Large intestine (tissue), 3 donors: ENCODE results near the gene DPP10. TPM values are rescaled to one million over a fixed set of nuclear protein-coding genes. Genes with fewer than 3 reads are reported as not detected.

Experiments
- DNase-seq, 2 donors: peaks; one replicate each; pipeline versions ENCODE4 v3.0.0 to v3.0.0-alpha.2; 2013
- H3K27ac ChIP-seq: one replicate; pipeline ENCODE4 v1.5.1; 2013; ENCODE audit warnings: low read length
- H3K27me3 ChIP-seq: 2 replicates; pipeline ENCODE4 v1.6.1; 2013; ENCODE audit warnings: low read length; ENCODE audit not compliant: control insufficient read depth, insufficient read depth
- H3K36me3 ChIP-seq: 2 replicates; pipeline ENCODE4 v1.6.1; 2013; ENCODE audit warnings: low read length; ENCODE audit not compliant: control insufficient read depth, insufficient read depth
- H3K4me1 ChIP-seq: one replicate; pipeline ENCODE4 v1.6.1; 2013; ENCODE audit warnings: low read length; ENCODE audit not compliant: control insufficient read depth, insufficient read depth
- H3K4me3 ChIP-seq: one replicate; pipeline ENCODE4 v1.5.1; 2013; ENCODE audit warnings: low read length
- H3K9me3 ChIP-seq: one replicate; pipeline ENCODE4 v1.6.1; 2013; ENCODE audit warnings: mild to moderate bottlenecking, low read depth, low read length, moderate library complexity; ENCODE audit not compliant: control insufficient read depth
- WGBS: methylation state at CpG from one replicate; pipeline ENCODE4 v1.1.5; 2013; ENCODE audit warnings: low lambda C conversion rate; ENCODE audit not compliant: insufficient coverage; 5-methylcytosine and 5-hydroxymethylcytosine counted together
- polyA plus RNA-seq: library from polyadenylated mRNA; unstranded; fragments of 120-200 nt; gene quantifications from one replicate; pipeline ENCODE4 v1.2.1, GENCODE V29; 2013

Gene DPP10
- polyA plus RNA-seq, 1 donor, result 17.3 TPM

GRCh38 chr2:114450639-114451038, 8.2 kb downstream of the DPP10 start:
- no peaks in the 10 kb centered on the region for H3K4me1 ChIP-seq
- H3K4me3 ChIP-seq, result no peak overlapping the region
- no peaks in the 10 kb centered on the region for H3K9me3 ChIP-seq
- no peak for DNase-seq
- 71% methylated on average over 1 of the region's 2 CpGs for WGBS
- no peaks in the 10 kb centered on the region for H3K36me3 ChIP-seq
- H3K27ac ChIP-seq, result no peak overlapping the region
- no peaks in the 10 kb centered on the region for H3K27me3 ChIP-seq

GRCh38 chr2:114456566-114456965, 14.1 kb downstream of the DPP10 start:
- Histone ChIP-seq H3K4me1 (no peaks in the 10 kb centered on the region), H3K27me3 (no peaks in the 10 kb centered on the region), H3K27ac (no peak overlapping the region), H3K36me3 (no peaks in the 10 kb centered on the region), H3K4me3 (no peak overlapping the region), H3K9me3 (no peaks in the 10 kb centered on the region)
- 100% methylated on average over 1 of the region's 1 CpG for WGBS
- DNase-seq, result no peak

GRCh38 chr2:114457956-114458355, 15.5 kb downstream of the DPP10 start:
- DNase-seq, result no peak
- no peak overlapping the region for H3K4me3 ChIP-seq
- no peaks in the 10 kb centered on the region for H3K4me1 ChIP-seq
- H3K36me3 ChIP-seq, result no peaks in the 10 kb centered on the region
- H3K27ac ChIP-seq, result no peak overlapping the region
- no CpG with 5 or more reads among the region's 2 CpGs for WGBS
- H3K9me3 ChIP-seq, result no peaks in the 10 kb centered on the region
- no peaks in the 10 kb centered on the region for H3K27me3 ChIP-seq

GRCh38 chr2:114461116-114461515, 18.7 kb downstream of the DPP10 start:
- 87% methylated on average over 2 of the region's 3 CpGs for WGBS
- H3K27ac ChIP-seq, result no peak overlapping the region
- H3K4me3 ChIP-seq, result no peak overlapping the region
- H3K27me3 ChIP-seq, result no peaks in the 10 kb centered on the region
- peaks cover 14% of the 10 kb centered on the region for H3K4me1 ChIP-seq
- no peaks in the 10 kb centered on the region for H3K9me3 ChIP-seq
- H3K36me3 ChIP-seq, result no peaks in the 10 kb centered on the region
- DNase-seq, result no peak

GRCh38 chr2:114464961-114465706, 22.7 kb downstream of the DPP10 start:
- Histone ChIP-seq H3K4me1 (peaks cover 14% of the 10 kb centered on the region), H3K9me3 (no peaks in the 10 kb centered on the region), H3K27me3 (no peaks in the 10 kb centered on the region), H3K27ac (peak overlapping the region; percentile 55), H3K4me3 (no peak overlapping the region), H3K36me3 (no peaks in the 10 kb centered on the region)
- DNase-seq, result peak; percentile 68 to 89
- 41% methylated on average over 3 of the region's 10 CpGs for WGBS

GRCh38 chr2:114468343-114468742, 25.9 kb downstream of the DPP10 start:
- no peaks in the 10 kb centered on the region for H3K27me3 ChIP-seq
- H3K4me3 ChIP-seq, result no peak overlapping the region
- H3K36me3 ChIP-seq, result no peaks in the 10 kb centered on the region
- peaks cover 14% of the 10 kb centered on the region for H3K4me1 ChIP-seq
- no peak for DNase-seq
- 92% methylated on average over 1 of the region's 4 CpGs for WGBS
- no peak overlapping the region for H3K27ac ChIP-seq
- H3K9me3 ChIP-seq, result no peaks in the 10 kb centered on the region

- no peak overlapping the region for H3K27ac ChIP-seq
- no peak overlapping the region for H3K4me3 ChIP-seq
- no peaks in the 10 kb centered on the region for H3K4me1 ChIP-seq
- no peaks in the 10 kb centered on the region for H3K9me3 ChIP-seq
- no peaks in the 10 kb centered on the region for H3K36me3 ChIP-seq
- no peaks in the 10 kb centered on the region for H3K27me3 ChIP-seq
- WGBS, result 90% methylated on average over 2 of the region's 3 CpGs
- no peak for DNase-seq
These were observed 29.8 kb downstream of the DPP10 start for GRCh38 chr2:114472246-114472645.

GRCh38 chr2:114472726-114473125, 30.3 kb downstream of the DPP10 start:
- Histone ChIP-seq H3K9me3 (no peaks in the 10 kb centered on the region), H3K27ac (no peak overlapping the region), H3K36me3 (no peaks in the 10 kb centered on the region), H3K27me3 (no peaks in the 10 kb centered on the region), H3K4me1 (no peaks in the 10 kb centered on the region), H3K4me3 (no peak overlapping the region)
- WGBS, result no CpG with 5 or more reads among the region's 1 CpG
- no peak for DNase-seq

- Histone ChIP-seq H3K36me3 (no peaks in the 10 kb centered on the region), H3K4me1 (no peaks in the 10 kb centered on the region), H3K9me3 (no peaks in the 10 kb centered on the region), H3K27me3 (no peaks in the 10 kb centered on the region), H3K27ac (no peak overlapping the region), H3K4me3 (no peak overlapping the region)
- DNase-seq, result no peak
- WGBS, result no CpG with 5 or more reads among the region's 3 CpGs
These were observed 46.5 kb downstream of the DPP10 start for GRCh38 chr2:114488841-114489530.

GRCh38 chr2:114495046-114495445, 52.6 kb downstream of the DPP10 start:
- 20% methylated on average over 1 of the region's 1 CpG for WGBS
- Histone ChIP-seq H3K9me3 (no peaks in the 10 kb centered on the region), H3K36me3 (no peaks in the 10 kb centered on the region)

More at GRCh38 chr2:114495046-114495445, 52.6 kb downstream of the DPP10 start:
- Histone ChIP-seq H3K27me3 (no peaks in the 10 kb centered on the region), H3K4me3 (no peak overlapping the region), H3K4me1 (peaks cover 24% of the 10 kb centered on the region), H3K27ac (peak overlapping the region; percentile 72)
- peak; percentile 74 to 82 for DNase-seq
